SKM-1 treated with dmso at 0.1 percent for 144 hours (cell line): ENCODE data around the gene PCDHGB2.
"Not testable (repeated sequence)": the region's sequence is repeated elsewhere in the genome, so short reads cannot be mapped to it uniquely, and the experiment has no call there.

Source experiments
- DNase-seq: peaks from one replicate; lab custom pipeline; 2025; ENCODE audit not compliant: unreplicated experiment; lab: John Stamatoyannopoulos, UW

PCDHGB2 gene

GRCh38 chr5:141349917-141350619 is 9.7 kb upstream of the PCDHGB2 start, which contains the start of gene PCDHGB1:
Gene PCDHGB1 (plus strand): TSS chr5:141350099. CDS start chr5:141350261, 162 bp downstream.
- peak; percentile 8 for DNase-seq

GRCh38 chr5:141351591-141351990 is 8.2 kb upstream of the PCDHGB2 start:
- DNase-seq, result no peak

- DNase-seq, result no peak
Measured at GRCh38 chr5:141354900-141355469, 4.8 kb upstream of the PCDHGB2 start, which contains the start of gene PCDHGA4. Gene PCDHGA4 (plus strand): TSS chr5:141355021. CDS start chr5:141355108, 87 bp downstream.

GRCh38 chr5:141355641-141356040 is 4.2 kb upstream of the PCDHGB2 start:
- DNase-seq, result no peak

GRCh38 chr5:141356133-141356532 is 3.7 kb upstream of the PCDHGB2 start:
- DNase-seq, result no peak

- no peak for DNase-seq
Measured at GRCh38 chr5:141356950-141357349, 2.8 kb upstream of the PCDHGB2 start.

- no peak for DNase-seq
Measured at GRCh38 chr5:141360685-141361084, 891 bp downstream of the PCDHGB2 start.

GRCh38 chr5:141362719-141363118 is 2.9 kb downstream of the PCDHGB2 start:
- no peak for DNase-seq

- DNase-seq, result no peak
Measured at GRCh38 chr5:141363952-141364660, 4.3 kb downstream of the PCDHGB2 start, which contains the start of gene PCDHGA5. Gene PCDHGA5 (plus strand): TSS chr5:141364162. CDS start chr5:141364331, 169 bp downstream.

GRCh38 chr5:141366016-141366896 is 6.5 kb downstream of the PCDHGB2 start:
- DNase-seq, result no peak

- DNase-seq, result no peak
Measured at GRCh38 chr5:141369994-141370848, 10.4 kb downstream of the PCDHGB2 start, which contains the start of gene PCDHGB3. Gene PCDHGB3 (plus strand): TSS chr5:141370242. CDS start chr5:141370395, 153 bp downstream.

GRCh38 chr5:141371572-141372475 is 12.0 kb downstream of the PCDHGB2 start:
- no peak for DNase-seq

- DNase-seq, result no peak
Measured at GRCh38 chr5:141373673-141374317, 14.0 kb downstream of the PCDHGB2 start, which contains the start of gene PCDHGA6. Gene PCDHGA6 (plus strand): TSS chr5:141373891. CDS start chr5:141374084, 193 bp downstream.

- no peak for DNase-seq
Measured at GRCh38 chr5:141374627-141375026, 14.8 kb downstream of the PCDHGB2 start.

- DNase-seq, result not testable (repeated sequence)
Measured at GRCh38 chr5:141375444-141376155, 15.8 kb downstream of the PCDHGB2 start.

GRCh38 chr5:141382469-141383294 is 22.9 kb downstream of the PCDHGB2 start, which contains the start of gene PCDHGA7:
Gene PCDHGA7 (plus strand): TSS chr5:141382742. CDS start chr5:141382900, 158 bp downstream.
- no peak for DNase-seq
